Prostate gland (tissue), 2 donors: Measurements from ENCODE around the gene GALNT2.

Experiments used
- CTCF ChIP-seq, 4 experiments: fragments of 200-600 bp in 2 of 4; fragments of 450-650 bp in 2 of 4; sonication (generic) in 2 of 4; IDR thresholded peaks; 1 replicate in 3 of 4; 2 replicates in 1 of 4; pipeline ENCODE4 v1.5.1; 2016 to 2019; ENCODE audit warnings: antibody characterized with exemption in 4 of 4, mild to moderate bottlenecking in 2 of 4, moderate library complexity in 2 of 4
- POLR2A ChIP-seq: fragments of 450-650 bp; IDR thresholded peaks from one replicate; pipeline ENCODE4 v1.6.1; 2016; ENCODE audit warnings: antibody characterized with exemption, mild to moderate bottlenecking
- POLR2AphosphoS5 ChIP-seq: sonication (generic); formaldehyde crosslinking; IDR thresholded peaks from one replicate; pipeline ENCODE4 v1.6.1; 2017; ENCODE audit warnings: antibody characterized with exemption

GRCh38 chr1:230032516-230033281 is 34.3 kb upstream of the GALNT2 start:
- no peak for TF ChIP-seq POLR2AphosphoS5
- no peak for TF ChIP-seq CTCF (IDR thresholded peaks at IDR 0.05)
- no peak for TF ChIP-seq POLR2A
